HG03280 (cell line): ENCODE results near the gene RNU6-9.

ENCODE experiments used
- ATAC-seq: cut with Tn5 transposase; IDR thresholded peaks from one replicate; pipeline ENCODE4 v1.9.1; 2021; ENCODE audit warnings: mild to moderate bottlenecking, moderate library complexity; ENCODE audit not compliant: unreplicated experiment

Gene RNU6-9

GRCh38 chr19:896434-896833 is 3.1 kb downstream of the RNU6-9 start:
- ATAC-seq: no peak

GRCh38 chr19:896999-897398 is 3.7 kb downstream of the RNU6-9 start:
- ATAC-seq: no peak

GRCh38 chr19:897442-898039 is 4.3 kb downstream of the RNU6-9 start:
- ATAC-seq: no peak

GRCh38 chr19:898663-899062 is 5.4 kb downstream of the RNU6-9 start:
- ATAC-seq: no peak

- no peak for ATAC-seq
These were observed 6.2 kb downstream of the RNU6-9 start for GRCh38 chr19:899336-900042.

- no peak for ATAC-seq
These were observed 6.7 kb downstream of the RNU6-9 start for GRCh38 chr19:900043-900301.

- no peak for ATAC-seq
These were observed 7.2 kb downstream of the RNU6-9 start for GRCh38 chr19:900302-901111.

GRCh38 chr19:901216-902092 is 8.2 kb downstream of the RNU6-9 start:
- no peak for ATAC-seq

- ATAC-seq: no peak
These were observed 8.7 kb downstream of the RNU6-9 start for GRCh38 chr19:902093-902370.

GRCh38 chr19:902446-903226 is 9.4 kb downstream of the RNU6-9 start:
- ATAC-seq: no peak

- no peak for ATAC-seq
These were observed 10.0 kb downstream of the RNU6-9 start for GRCh38 chr19:903266-903797.

GRCh38 chr19:904545-904944 is 11.3 kb downstream of the RNU6-9 start:
- no peak for ATAC-seq

- no peak for ATAC-seq
These were observed 13.2 kb downstream of the RNU6-9 start for GRCh38 chr19:906480-906879.

- no peak for ATAC-seq
These were observed 14.0 kb downstream of the RNU6-9 start for GRCh38 chr19:907183-907853.

- no peak for ATAC-seq
These were observed 18.1 kb downstream of the RNU6-9 start for GRCh38 chr19:911197-912033.

- ATAC-seq: no peak
These were observed 19.1 kb downstream of the RNU6-9 start for GRCh38 chr19:912181-913079.

GRCh38 chr19:913080-913748 is 19.9 kb downstream of the RNU6-9 start, which contains the start of gene R3HDM4:
Gene R3HDM4, minus strand, starts transcription at chr19:913219. Its CDS starts 62 bp downstream, at chr19:913157.
- peak; percentile 60 for ATAC-seq
